ENCODE measurements around the gene FAM89A.
"Not testable (repeated sequence)": the region's sequence is repeated elsewhere in the genome, so short reads cannot be mapped to it uniquely, and the experiment has no call there.

Gene FAM89A

DNA sequence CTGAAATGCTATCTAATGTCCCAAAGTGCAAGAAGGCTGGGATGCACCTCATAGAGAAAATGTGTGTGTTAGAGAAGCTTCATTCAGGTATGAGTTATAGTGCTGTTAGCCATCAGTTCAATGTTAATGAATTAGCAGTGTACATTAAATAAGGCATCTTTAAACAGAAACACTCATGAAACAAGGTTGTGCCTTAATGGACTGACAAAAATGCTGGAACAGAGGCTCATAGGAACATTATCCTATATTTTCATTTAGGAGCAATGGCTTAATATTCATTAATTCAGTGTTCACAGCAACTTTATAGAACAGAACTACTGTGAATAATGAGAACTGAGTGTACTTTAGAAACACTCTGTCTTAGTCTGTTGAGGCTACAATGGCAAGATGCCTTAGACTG is 15.2 kb upstream of the FAM89A start:
- no peak for DNase-seq (ENCODE audit: low read depth)

DNA sequence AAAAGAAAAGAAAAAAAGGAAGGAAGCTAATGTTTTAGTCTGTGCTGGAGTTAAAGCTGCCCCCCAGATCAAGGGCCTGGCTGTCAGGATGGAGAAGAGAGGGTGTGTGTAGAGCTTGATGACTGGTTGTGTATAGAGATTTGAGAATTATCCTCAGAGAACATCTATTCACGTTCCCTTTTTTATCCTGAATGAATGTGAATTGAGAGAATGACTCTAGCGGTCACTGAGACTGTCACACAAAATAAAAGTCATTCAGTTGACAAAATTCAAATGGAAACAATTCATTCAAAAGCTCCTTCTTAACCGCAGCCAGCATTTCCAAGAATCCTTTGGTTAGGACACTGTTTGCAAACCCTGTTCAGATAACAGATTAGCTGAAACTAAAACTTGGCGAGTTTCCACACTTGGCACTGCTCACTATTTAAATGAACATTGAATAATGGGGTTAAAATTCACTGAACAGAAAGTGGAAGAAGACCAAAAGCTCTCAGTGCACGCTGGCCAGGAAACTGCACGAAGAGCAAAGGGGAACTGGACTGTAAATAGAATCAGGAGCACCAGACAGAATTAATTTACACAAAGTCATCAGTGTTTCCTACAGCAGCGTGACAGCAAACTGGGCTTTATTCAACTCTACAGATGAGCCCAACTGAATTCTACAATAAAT is 13.6 kb upstream of the FAM89A start:
- no peak for DNase-seq (ENCODE audit: low read depth)

DNA sequence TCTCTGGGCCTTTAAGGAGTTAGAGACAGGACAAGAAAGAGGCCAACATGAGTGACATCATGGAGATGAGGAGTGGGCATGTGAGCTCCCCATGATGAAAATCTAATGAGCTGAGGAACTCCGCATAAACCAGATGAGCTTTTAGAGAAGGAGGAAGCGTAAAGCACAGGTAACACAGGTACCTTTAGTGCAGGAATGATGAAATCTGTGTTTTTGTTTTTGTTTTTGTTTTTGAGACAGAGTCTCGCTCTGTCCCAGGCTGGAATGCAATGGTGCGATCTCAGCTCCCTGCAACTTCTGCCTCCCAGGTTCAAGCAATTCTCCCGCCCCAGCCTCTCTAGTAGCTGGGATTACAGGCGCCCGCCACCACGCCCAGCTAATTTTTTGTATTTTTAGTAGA is 12.7 kb upstream of the FAM89A start:
- DNase-seq (ENCODE audit: low read depth): no peak

DNA sequence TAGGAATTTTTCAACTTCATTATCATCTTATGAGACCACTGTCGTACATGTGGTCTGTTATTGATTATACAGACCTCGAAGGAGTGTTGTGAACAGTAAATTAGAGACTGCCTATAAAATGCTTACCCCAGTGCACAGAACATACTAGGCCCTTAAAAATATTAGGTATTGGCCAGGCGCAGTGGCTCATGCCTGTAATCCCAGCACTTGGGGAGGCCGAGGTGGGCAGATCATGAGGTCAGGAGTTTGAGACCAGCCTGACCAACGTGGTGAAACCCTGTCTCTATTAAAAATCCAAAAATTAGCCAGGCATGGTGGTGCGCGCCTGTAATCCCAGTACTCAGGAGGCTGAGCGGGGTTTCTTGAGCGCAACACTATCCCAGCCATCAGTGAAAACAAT is 10.9 kb upstream of the FAM89A start:
- not testable (repeated sequence) for DNase-seq (ENCODE audit: low read depth)

DNA sequence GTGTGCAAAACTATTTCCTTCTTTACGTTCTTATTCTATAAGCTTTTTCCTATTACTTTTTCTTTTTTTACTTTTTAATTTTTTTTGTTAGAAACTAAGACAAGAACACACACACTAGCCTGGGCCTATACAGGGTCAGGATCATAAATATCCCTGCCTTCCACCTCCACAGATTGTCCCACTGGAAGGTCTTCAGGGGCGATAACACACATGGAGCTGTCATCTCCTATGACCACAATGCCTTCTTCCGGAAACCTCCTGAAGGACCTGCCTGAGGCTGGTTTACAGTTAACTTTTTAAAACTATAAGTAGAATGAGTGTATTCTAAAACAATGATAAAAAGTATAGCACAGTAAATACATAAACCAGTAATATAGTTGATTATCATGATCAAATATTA is 10.3 kb upstream of the FAM89A start:
- no peak for DNase-seq (ENCODE audit: low read depth)

DNA sequence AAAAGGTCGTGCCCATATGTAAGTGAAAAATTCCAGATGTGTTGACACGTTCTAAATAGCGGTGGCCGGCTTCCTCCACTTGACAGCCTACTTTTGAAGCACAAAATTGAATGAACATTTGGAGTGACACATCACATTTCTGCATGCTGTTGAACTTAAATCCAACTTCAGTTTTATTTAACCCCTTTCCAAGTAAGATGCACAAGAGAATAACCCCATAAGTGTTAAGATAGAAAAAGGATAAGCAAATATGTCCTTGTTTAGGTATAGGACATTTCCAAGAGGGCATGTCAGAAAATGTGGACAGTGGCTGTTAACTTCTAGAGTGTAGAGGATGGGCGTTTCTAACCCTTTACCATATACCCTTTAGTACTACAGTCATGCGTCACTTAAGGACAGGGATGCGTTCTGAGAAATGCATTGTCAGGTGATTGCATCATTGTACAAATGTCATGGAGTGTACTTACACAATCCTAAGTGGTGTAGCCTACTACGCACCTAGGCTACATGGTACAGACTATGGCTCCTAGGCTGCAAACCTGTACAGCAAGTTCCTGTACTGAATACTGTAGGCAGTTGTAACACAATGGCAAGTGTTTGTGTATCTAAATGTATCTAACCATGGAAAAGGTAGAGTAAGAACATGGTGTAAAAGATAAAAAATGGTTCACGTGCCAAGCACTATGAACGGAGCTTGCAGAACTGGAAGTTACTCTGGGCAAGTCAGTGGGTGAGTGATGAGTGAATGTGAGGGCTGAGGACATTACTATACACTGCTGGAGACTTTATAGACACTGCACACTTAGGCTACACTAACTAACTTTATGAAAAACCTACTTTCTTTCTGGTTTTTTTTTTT is 9.3 kb upstream of the FAM89A start:
- no peak for DNase-seq (ENCODE audit: low read depth)

DNA sequence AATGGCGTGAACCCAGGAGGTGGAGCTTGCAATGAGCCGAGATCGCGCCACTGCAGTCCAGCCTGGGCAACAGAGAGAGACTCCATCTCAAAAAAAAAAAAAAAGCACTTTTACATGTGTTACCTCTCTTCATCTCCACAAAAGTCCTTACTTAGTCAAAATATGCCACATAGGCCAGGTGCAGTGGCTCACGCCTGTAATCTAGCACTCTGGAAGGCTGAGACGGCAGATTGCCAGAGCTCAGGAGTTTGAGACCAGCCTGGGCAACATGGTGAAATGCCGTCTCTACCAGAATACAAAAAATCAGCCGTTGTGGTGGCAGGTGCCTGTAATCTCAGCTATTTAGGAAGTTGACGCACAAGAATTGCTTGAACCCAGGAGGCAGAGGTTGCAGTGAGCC is 8.4 kb upstream of the FAM89A start:
- not testable (repeated sequence) for DNase-seq (ENCODE audit: low read depth)

DNA sequence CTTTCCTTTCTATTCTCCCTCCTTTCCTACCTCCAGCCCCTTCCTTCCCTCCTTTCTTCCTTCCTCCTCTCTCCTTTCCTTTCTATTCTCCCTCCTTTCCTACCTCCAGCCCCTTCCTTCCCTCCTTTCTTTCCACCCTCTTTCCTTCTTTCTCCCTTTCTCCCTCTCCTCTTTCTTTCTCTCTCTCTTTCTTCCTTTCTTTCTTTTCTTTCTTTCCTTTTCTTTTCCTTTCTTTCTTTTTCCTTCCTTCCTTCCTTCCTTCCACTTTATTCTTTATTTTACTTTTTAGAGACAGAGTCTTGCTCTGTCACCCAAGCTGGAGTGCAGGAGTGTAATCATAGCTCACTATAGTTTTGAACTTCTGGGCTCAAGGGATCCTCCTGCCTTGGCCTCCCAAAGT is 7.5 kb upstream of the FAM89A start:
- not testable (repeated sequence) for DNase-seq (ENCODE audit: low read depth)

DNA sequence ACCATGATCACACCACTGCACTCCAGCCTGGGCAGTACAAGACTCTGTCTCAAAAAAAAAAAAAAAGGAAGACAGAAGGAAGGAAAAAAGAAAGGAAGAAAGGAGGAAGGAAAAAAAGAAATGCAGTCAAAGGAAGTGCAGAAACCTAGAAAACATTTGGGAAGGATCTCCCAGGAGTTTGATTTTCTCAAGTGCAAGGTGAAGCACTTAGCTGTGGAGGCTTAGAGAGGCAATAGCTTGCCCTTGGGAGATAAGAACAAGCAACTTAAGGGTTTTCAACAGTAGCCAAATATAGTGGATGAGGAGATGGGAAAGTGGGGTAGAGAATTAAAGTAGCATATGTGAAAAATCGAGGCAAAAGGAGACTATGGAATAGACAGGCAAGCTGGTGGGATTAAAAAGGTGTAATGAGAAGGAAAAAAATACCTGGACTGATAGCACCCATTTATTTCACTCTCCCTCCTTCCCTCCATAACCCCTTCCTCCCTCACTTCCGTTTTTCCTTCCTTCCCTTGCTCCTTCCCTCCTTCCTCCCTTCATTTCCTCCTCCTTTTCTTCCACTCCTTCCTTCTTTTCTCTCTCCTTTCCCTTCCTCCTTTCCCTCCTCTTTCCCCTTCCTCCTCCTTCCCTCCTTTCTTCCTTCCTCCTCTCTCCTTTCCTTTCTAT is 6.8 kb upstream of the FAM89A start:
- DNase-seq (ENCODE audit: low read depth): no peak

DNA sequence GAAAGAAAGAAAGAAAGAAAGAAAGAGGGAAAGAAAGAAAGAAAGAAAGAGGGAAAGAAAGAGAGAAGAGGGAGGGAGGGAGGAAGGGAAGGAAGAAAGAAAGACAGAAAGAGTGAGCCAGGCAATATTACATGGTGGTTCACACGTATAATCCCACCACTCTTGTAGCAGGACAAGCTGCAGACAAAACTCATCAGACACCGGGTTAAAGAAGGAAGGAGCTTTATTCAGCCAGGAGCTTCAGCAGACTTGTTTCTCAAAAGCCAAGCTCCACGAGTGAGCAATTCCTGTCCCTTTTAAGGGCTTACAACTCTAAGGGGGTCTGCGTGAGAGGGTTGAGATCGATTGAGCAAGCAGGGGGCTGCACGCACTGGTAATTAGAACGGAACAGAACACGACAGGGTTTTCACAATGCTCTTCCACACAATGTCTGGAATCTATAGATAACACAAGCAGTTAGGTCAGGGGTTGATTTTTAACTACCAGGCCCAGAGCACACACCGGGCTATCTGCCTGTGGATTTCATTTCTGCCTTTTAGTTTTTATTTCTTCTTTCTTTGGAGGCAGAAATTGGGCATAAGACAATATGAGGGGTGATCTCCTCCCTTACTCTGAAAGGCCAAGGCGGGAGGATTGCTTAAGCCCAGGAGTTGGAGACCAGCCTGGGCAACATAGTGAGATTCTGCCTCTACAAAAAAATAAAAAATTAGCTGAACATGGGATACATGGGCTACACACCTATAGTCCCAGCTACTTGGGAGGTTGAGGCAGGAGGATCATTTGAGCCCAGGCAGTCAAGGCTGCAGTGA is 6.1 kb upstream of the FAM89A start:
- not testable (repeated sequence) for DNase-seq (ENCODE audit: low read depth)

DNA sequence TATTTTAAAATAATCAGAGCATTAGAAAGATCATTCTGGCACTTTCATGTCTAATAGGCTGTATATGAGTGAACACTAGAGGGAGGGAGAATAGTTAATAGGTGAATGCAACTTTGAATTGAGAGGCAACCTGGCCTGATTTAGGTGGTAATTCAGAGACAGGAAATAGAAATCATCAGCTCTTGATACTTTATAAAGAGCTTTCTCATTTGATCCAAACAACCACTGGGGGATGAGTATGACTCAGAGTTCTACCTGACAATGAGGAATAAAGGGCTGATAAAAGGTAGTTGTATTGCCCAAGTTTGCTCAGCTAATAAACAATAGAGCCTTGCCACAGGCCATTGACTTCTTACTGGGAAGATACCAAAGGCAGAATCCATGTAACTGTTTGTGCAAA is 5.2 kb upstream of the FAM89A start:
- no peak for DNase-seq (ENCODE audit: low read depth)

DNA sequence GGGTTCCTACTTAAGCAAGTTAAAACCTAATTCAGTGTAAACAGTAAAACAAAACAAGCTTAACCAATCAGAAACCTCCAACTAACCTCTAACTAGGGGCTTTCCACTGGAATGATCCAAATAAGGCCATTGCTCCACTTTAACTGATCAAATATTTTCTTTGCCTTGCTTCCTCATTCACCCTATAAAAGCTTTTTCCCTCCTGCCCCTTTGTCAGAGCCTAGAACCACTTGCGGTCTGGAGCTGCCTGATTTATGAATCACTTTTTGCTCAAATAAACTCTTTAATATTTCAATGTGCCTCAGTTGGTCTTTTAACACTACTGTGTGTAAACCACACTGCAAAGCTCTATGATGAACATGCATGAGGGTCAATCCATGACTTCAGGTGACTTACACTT is 4.5 kb upstream of the FAM89A start:
- no peak for DNase-seq (ENCODE audit: low read depth)

DNA sequence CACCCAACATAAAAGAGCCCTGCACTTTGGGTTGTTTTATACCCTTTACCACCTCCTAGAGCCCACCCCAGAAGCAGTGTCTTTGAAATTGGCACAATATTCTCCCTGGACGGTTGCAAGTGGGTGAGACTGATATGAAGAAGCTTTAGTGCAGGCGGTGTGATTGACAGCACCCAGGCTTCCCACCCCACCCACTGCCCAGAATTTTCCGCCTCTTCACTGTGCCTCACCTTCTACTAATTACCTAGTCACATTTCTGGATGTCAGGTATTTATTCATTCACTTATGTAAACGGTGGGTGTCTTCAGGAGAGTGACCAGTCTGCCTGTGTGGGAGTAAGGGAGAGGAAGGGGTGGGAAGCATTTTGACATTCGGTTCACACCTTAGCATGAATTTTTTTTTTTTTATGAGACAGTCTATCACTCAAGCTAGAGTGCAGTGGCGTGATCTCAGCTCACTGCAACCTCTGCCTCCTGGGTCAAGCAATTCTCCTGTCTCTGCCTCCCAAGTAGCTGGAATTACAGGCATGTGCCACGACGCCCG is 1.7 kb upstream of the FAM89A start:
- DNase-seq (ENCODE audit: low read depth): no peak

DNA sequence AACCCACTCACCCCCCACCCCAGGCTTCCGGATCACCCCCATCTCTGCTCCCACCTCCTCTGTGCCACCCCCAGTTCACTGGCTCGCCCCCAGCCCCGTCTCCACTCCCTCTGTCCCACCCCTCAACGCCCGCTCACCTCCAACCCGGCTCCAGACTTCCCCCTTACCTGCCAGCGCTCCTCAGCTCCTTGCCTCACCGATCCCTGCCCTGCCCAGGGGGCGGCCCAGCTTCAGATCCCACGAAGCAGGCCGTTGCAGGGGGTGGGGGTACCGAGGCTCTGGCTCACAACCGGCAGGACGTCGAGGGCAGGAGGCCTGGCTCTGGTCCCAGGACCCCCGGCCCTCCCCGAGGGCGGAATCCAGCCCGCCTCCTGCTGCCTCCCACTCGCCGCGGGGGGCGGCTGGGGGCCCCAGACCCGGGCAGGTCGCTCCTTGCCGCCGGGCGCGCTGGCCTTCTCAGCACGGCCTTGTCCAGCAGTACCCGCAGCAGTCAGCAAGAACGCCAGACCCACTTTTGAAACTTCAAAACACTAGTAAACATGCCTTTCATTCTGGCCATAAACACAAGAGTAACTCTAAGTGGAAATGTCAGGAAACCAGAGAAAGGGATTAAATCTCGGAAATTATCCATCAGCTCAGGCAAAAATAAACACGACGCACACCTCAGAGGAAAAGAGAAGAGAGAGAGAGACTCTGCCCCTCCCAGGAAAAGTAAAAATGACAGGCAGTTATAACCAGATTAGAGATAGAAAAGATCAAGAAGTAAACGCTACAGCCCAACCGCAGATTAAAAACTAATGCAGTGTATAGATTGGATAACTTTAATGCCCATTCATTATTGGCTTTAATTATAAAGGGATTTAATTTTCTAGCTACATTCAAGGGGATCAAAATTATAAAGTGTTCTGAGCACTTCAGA is 1.0 kb upstream of the FAM89A start:
- no peak for DNase-seq (ENCODE audit: low read depth)

DNA sequence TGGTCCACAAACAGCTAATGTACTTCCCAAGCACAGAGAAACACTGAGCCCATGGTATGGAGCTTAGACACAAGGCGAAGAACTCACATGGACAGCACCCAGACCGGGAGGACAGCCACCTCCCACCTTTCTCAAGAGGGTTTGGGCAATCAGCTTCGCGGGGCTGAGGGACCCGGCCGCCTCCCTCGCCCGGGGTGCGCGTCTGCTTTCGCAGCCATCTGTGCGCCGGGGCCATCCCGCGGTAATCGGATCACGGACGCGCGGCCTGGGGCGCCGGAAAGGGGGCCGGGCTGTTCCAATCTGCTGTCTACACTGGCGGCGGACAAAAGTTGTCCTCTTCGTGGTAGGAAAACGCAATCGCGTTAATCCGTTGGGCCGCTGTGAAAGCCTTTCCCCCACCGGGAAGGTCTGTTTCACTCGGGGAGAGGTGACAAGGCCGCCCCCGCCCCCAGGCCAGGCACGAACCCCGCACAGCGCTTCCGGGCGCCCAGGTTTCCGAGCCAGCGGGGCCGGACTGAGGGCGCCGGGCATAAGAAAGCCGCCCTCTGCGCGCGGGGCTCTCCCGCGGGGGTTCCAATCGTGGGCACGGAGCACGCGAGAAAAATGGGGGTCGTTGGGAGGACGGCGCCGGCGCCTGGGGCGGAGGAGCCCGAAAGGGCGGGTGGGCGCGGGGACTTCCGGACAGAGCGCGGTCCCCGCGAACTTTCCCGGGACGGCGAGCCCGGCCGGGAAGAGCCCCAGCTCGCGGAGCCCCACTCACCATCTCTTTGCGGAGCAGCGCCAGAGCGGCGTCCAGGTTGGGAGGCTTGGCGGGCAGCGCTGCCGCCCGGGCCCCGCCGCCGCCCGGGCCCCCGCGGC is 664 bp downstream of the FAM89A start:
- peak; percentile 10 for DNase-seq (ENCODE audit: low read depth)

DNA sequence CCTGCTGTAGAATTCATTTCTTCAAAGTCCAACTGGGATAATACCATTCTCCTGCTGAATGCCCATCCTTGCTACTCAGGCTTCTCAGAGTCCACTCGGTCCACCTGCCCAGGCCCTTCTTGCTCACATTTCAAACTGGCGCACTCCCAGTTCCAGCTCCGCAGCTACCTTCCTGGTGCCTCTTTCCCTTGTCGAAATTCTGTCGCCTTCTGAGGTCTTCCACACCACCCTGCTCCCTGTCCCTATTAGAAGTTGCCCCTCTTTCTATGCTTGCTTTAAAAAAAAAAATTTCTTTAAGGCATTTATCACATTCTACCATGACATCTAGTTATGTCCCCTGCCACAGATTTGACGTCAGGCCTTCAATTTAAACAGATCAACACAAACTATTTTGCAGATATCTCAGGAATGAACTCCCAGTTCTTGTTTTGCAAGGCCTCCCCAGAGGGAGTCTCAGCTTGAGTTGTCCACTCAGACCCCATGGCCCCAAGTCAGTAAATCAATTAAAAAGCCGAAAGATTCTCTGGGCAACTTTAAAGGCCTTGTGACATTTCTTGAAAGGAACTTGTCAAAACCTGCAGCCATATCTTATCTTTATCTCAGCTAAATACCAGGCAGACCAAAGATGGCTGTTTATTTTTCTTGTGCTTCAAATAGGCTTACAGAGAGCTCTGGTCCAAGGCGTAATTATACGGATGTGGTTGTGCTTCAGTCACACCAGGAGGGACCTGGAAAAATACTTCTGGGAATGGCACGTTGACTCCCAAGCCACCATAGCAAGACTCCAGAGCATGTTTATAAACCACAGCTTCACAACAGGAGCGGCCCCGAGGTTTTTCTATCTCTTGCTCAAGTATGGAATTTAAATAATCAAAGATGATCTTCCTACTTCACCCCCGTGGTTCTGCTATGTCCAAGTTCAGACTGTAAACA is 2.2 kb downstream of the FAM89A start:
- DNase-seq (ENCODE audit: low read depth): no peak

DNA sequence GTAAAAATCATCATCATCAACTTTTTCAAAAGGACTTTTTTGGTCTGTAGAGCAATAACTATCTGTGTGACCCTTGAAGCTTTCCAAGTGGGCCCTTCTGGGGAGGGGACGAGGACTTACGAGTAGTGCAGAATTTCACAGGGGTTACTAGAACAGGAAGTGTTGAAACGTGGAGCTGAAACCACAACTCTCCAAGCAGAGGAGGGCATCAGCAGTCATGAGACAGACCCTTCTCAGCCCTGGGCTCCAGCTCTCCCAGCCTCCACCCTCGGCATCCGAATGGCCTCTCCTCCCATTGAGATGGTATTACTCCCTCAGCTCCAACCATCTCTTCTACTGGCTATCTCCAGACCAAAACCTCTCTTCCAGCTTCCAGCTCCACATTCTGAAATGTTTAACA is 3.6 kb downstream of the FAM89A start:
- DNase-seq (ENCODE audit: low read depth): no peak

DNA sequence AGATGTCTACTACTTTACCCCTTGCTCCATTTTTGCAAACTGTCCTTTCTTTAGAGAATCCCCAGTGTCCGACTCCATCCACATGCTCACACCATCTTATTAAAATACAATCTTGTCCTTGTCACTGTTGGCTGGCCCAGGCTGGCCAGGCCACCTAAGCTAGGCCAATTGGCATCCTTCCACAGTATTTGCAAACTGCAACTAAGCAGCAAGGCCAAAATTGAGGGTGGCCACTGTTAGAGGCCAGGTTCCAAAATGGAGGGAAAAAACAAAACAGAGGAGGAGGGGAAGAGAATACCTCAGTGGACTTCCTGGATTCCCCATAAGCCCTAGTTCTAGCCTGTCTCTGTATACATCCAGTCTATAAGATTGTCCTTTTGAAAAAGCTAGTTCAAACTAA is 4.3 kb downstream of the FAM89A start:
- no peak for DNase-seq (ENCODE audit: low read depth)

DNA sequence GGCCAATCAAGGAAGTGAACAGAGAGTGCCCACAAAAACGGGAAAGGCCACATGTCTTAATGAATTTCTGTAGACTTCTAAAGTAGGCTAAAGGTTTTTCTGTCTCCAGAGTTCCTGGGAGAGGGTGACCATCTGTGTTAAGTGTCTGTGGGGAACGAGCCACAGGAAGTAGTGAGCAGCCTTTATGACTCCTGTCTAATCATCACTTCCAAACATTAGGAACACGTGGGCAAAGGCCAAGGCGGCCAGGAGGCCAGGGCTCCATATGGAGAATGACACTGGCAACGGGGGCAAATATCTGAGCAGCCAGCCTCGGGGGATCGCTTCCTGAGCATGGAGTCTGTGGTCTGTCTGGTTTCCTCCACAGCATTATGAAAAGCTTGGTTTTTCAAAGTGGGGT is 7.1 kb downstream of the FAM89A start:
- no peak for DNase-seq (ENCODE audit: low read depth)
